GM21390 (cell line): ENCODE data around the gene SH3GL2.

Experiments
- ATAC-seq: cut with Tn5 transposase; IDR thresholded peaks from one replicate; pipeline ENCODE4 v1.9.1; 2021; ENCODE audit not compliant: unreplicated experiment

The SH3GL2 gene

DNA sequence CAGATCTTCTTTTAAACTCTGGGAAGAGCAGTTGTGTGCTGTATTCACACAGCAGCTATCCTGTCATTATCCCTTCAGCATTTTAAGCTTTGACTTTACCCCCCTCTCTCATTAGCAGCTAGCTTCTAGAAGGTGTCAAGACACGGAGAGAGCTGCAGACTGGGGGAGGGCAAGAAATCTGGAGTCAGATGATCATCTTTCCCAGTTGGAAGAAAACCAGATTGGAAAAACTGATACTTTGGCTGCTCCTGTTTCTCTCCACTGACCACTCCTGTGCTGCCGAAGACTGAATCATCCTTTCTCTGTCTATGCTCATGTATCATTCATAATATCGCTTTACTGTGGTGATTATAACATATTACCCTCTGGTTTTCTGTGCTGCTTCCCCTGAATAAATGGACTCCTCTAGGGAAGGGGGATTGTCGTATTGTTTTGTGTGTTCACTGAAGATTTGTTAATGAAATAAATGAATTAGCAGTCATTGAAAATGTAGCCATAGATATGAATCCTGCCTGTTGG is 75.1 kb downstream of the SH3GL2 start:
- no peak for ATAC-seq

DNA sequence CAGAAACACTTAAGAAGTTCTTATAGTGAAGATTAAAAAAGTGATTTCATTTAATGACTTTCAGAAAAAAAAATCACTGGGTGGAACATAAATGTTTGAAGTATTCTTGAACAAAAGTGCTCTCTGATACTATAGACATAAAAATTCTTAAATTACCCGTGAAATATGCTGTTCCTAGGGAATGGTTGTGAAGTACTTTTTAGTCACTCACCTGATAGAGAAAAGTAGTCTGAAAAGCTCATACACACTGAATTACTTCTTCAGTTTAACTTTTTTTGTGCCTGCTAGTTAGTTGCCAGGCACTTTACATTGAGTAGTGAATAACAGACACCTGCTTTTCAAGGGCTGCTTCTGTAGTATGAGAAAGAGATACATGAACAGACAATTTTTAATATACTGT is 78.0 kb downstream of the SH3GL2 start:
- no peak for ATAC-seq

DNA sequence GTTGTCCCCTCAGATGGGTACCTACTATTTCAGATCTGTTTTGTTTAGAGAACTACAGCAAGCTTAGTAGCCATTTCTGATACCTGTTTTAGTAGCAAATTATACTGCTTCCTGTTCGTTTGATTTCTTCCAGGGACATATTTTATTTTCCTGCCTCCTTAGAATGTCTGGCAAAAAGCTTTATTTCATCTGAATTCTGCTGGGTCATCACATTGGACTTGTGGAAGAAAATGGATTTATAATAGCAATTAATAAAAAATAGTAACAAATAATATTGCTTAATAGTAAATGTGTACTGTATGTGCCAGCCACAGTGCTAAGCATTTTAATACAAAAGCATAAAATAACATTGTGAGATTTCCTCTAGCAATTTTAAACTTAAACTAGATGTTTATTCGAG is 79.4 kb downstream of the SH3GL2 start:
- no peak for ATAC-seq

DNA sequence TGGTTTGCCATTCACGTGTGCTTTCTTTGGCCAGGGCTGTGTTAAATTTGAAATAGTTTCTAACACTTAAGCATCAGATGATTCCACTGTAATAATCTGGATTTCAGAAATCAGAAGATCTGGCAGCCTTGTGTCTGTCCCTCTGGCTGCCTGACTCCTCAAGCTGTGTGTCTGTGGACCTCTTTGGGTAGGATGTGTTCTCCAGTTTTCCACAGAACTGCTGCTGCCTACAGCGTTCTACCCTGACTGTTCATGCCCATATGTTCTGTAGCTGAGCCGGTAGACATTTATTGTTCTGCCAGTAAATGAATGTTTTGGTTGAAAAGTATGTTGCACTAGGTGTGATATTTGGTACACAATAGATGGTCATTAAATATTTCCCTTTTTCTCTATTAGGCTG is 81.3 kb downstream of the SH3GL2 start:
- ATAC-seq = no peak

DNA sequence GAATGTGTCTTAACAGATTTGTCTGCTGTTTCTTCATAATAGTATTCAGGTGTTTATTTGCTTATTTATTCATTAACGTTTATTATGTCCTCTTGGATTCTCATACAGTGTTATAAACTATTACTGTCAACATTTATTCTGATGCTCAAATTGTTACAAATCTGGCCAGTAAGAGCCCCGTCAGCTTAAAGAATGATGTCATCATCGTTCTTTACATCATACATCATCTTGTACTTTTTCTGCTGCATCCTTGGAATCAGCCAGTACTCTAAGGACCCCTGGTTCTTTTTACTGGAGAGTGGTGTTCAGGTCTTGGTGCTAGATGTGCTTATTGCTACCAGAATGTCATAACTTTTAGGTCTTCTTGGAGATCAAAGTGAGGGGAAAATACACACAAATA is 86.6 kb downstream of the SH3GL2 start:
- no peak for ATAC-seq

DNA sequence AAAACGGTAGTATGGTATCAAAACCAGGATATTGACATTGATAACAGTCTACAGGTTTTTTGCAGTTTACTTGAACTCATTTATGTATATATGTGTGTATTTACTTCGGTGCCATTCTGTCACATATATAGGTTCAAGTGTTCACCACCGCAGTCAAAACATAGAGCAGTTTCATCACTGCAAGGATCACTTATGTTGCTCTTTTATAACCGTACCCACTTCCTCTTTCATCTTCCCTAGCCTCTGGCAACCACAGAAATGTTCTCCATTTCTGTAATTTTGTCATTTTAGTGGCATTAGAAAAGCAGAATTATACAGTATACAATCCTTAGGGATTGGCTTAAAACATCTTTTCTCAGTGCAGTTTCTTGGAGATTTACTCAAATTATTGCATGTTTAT is 90.3 kb downstream of the SH3GL2 start:
- no peak for ATAC-seq

DNA sequence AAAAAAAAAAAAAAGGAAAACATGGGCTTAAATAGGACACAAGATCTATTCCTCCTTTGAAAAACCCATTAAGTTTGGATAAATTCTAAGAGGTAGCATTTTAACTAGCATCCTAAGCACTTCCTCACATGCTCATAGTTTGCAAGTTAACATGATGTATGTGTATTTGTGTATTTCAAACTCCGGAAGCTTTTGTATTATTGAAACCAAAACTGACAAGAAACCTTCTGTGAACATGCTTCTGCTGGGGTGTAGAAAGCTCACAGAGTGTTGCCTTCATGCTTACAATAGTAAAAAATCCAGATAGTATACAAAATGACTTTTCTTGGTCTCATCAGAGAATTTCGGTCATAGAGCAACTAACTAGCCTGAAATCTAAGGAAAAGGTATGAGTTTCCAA is 103.8 kb downstream of the SH3GL2 start:
- ATAC-seq = no peak

DNA sequence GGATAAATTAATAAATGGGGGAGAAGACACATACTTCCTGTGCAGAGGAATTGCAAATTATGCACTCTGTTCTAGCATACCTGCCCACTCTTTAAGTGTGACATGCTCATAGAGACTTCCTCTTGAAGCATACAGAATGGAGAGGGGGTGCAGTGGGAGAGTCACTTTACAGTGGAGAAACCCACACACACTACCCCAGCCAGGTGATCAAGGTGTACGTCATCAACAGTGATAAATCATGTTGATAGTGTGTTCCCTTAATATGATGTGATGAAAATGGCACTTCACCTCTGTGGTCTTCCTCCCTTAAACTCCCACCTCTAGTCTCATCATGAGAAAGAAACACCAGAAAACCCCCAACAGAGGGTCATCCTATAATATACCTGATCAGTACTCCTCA is 110.0 kb downstream of the SH3GL2 start:
- ATAC-seq = no peak

DNA sequence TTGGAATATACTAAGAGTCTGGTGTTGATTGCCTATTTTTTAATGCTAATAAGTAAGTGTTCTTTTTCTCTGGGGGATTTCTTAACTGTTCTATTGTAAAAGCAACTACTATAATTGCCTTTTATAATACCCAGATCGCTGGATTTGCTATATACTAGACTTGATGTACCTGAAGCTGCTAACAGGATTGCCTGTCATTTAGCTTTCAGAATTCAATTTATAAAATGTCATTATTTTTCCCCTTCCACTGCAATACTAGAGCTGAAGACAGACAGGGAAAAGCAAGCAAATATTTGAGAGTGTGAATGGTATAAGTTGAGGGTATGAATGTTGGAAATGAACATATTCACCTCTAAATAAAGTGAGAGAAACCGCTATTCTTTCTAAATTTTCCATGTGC is 115.5 kb downstream of the SH3GL2 start:
- ATAC-seq = no peak

DNA sequence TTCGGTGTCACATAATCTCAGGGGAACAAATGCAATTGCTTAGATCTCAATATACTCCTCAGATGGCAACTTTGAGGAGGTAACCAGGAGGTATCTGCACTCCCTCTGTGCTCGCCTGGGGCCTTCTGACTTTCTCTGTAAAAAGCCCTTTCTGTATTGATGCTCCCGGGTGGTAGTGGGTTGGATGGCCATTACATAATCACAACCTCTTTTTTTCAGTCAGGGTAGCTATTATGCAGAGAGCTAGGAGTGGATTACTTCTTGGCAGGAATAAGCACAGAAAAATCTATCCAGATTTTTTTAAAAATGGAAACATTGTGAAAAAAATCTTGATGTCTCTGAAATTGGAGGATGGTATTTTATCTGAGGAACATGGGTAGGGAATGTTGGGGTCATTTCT is 116.6 kb downstream of the SH3GL2 start:
- ATAC-seq = no peak

DNA sequence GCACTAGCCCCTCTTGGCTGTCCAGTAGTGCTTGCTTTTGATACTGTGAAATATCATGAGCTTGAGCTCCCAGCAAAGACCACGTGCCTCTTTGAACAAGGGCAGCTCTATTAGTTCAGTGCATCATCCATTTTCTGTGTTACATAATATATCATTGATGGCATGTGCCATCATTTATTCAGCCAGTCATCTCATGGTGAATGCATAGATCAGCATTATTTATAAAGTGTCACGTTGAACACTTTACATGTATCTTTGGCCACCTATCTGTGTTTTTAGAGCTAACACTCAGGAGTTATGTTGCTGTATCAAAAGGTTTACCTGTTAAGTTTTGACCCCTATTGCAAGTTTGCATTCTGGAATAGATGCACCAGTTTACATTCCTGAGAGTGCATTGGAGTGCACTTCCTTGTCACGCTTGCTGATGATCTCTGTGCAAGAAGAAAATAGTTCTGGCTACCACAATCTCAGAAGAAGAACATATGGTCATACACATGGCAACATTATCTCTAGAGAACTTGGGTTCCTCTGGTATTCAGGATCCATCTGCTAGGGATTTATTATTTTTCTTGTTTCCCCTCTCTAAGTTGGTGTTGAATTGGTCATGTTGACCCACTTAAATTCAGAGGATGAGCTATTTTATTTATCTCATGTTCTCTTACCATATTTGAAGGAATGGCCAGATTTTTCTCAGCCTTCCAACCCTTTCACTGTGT is 120.9 kb downstream of the SH3GL2 start:
- no peak for ATAC-seq

DNA sequence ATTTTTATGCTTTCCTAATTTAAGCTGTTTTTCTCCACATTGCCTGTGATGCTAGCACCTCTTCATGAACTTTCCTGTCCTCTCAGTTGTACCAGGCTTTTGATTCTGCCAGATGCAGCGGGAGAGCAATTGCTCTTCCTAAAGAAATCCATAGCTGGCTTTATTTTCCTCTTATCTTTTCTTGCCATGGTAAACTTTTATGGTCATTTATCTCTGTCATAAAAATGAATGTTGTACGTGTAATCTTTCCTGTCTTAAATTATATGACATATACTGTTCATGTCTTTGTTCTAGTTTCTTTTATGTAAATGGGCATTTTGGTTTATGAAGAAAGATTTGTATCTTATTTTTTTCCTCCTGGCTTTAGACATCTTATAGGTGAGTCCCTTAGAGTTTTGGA is 127.5 kb downstream of the SH3GL2 start:
- ATAC-seq = no peak

DNA sequence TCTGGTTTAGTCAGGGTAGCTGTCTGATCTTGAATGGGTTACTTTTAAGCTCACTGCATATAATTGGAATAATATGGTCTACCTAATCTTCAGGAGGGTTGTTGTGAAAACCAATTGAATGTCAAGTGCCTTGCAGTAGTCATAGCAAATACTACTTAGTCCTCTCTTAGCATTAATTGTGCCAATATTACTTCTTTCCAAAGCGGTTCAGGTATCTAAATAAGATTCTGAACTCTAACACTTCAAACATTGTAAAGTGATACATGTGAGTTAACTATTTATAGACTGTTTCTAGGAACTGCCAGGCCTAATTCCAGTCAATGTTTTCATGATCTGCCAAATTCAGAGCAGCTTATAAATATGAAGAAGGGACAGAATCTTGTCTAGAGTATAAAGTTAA is 140.2 kb downstream of the SH3GL2 start:
- no peak for ATAC-seq

DNA sequence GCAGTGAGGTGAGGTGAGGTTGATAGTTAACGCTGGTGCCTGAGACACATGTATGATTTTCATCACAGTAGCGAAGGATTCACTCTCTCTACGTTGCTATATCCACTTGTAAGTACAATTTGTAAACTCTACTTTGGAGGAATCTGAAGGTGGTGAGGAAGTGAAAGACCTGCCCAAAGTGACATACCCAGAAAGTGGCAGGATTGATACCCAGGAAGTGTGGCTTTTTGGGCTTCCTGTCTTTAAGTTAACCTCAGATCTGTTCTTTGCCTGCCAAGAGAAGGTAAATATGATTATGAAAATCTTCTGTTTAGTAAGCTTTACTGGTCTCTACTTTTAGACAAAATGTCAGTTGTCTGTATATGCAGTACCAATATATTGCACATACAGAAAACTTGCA is 143.1 kb downstream of the SH3GL2 start:
- no peak for ATAC-seq

DNA sequence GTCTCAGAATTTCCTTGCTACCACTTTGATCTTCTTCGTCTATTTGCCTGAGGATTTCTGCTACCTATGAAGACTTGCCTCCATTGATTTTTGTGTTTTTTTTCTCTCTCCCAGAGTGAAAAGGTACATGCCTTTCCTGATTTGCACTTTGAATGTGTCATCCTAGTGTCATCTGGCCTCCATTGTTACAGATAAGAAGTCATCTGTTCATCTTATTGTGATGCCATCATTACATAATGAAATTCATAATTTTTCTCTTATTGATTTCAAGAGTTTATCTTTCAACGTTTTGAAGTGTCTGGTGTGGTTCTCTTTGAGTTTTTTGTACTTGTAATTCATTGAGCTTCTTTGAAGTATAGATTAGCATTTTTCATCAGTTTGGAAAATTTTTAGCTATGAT is 144.8 kb downstream of the SH3GL2 start:
- no peak for ATAC-seq

DNA sequence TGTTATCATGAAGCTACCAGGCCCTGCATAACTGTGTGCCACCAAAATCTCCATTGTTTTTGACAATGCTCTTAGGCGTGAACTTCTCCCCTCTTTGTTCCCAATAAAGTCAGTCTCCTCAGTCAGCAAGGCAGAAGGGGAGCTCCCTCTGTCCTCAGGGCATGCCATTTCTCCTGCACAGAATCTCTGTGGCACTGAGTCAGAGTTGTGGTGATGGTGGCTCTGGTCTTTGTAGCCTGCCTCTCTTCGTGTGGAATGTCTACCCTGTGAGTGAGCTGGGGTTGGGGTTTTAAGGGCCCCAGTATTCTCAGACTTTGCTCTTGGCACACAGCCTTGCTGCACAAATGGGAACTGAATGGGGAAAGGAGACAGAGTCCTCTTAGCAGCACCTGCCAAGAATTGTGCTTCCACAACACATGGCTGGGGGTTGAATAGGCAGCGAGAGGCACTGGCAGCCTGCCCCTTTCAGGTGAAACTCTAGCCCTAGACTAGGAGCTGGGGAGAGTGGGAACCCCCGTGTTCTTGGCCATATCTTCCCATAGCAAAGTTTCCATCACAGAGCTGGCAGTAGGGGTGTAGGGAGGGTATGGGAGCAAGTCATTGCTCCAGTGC is 146.6 kb downstream of the SH3GL2 start:
- ATAC-seq = no peak

DNA sequence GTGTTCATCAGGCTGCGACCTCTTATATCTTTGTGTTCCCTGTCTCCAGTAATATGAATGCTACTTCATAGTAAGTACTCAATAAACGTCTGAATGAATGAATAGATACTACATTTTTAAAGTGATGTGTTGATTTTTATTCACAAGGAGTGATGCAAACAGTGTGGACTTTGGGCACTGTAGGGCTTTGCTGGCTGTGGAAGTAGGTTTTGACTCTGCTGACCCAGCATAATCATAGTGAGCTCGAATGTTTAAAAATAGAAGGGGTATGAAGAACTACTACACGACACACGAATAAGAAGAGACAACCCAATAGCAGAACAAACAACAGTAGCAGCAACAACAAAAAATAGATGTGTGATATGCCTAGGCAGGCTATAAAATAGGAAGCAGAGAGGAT is 147.4 kb downstream of the SH3GL2 start:
- ATAC-seq = no peak

DNA sequence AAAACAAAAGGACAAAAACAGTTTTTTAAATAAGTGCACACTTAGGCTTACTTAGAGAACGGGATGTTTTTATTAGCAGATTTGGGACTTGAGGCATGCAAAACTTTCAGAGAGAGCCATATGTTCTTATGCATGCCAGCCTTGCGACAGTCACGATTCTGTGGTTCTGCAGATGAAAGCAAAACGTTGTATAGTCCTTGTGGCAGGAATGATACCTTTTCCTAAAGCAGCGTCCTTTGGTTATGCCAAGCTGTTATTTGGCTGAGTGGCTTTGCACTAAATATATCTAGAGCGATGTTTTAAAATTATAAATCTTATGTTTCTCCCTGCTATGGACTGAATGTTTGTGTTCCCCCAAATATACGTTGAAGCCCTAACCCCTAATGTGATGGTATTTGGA is 152.0 kb downstream of the SH3GL2 start:
- ATAC-seq = no peak

DNA sequence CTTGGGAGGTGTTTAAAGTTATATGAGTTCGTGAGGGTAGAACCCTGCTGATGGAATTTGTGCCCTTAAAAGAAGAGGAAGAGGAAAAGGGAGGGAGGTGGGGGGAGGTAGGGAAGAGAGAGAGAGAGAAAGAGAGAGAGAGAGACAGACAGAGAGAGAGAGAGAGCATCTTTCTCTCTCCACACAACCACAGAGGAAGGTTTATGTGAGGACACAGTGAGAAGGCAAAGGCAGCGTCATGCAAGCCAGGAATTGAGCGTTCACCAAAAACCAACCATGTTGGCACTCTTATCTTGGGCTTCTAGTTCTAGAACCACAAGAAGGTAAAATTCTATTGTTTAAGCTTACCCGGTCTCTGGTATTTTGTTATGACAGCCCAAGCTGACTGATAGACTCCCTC is 152.4 kb downstream of the SH3GL2 start:
- ATAC-seq = no peak

DNA sequence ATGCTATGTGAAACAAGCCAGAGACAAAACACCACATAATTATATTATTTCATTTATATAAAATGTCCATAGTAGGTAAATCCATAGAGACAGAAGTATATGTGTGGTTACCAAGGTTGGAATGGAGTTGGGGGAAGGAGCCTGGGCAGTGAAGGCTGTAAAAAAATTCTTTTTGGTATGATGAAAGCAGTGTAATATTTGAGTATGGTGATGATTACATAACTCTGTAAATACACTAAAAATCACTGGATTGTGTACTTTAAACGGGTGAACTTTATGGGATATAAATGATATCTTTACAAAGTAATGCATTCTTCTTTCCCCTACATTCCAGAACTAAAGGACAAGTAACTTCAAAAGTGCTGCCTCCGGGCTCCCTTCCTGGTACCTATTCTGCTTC is 155.8 kb downstream of the SH3GL2 start:
- no peak for ATAC-seq

DNA sequence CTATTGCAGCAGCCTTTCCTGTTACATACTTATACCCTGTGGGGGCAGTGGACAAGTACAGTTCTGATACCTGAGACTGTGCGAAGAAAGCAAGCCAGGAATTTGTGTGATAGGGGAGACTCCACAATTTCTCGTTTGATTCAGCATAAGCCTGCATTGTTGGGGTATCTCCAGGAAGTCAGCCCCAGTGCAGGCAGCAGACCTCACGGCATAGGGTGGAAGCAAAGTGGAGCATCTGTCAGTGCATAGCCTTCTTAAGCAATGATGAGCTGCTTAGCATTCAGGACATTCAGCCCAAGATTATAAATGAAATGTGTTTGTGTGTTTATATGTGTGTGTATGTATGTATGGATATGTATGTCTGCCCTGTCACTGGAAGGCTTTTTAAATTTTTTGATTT is 157.0 kb downstream of the SH3GL2 start:
- no peak for ATAC-seq

DNA sequence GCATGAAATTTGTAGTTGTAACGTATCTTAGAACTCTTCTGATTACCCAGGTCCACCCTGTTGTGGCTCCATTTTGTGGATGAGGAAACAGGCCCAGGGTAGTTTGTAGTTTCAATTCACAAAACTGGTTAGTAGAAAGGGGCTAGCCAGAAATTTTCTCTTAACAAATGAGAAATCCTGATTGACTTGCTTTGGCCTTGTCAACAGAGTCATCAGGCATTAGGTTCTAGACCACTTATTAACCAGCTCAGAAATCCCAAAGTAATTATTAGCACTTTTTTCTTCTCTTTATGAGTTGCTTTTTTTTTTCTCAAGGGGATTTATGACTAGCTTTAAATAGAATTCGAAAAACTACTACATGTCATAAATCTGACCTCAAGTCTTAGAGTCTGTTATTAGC is 160.2 kb downstream of the SH3GL2 start:
- ATAC-seq = no peak

DNA sequence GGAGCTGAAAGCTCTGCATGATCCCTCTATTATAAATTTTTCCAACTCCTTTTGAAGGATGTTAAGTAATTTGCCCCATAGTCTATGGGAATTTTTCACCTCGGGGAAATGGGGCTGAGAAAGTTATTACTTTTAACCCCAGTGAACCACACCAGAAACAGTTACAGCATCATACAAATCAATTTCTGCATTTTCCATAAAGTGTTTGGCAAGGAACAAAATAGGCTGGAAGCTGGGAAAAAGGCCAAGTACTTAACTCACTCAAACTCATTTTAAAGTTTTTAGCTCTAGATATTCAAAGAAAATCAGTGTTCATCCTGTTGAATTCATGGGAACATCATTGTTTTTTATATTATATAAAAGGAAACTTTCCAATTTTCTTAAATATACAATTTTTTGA is 160.9 kb downstream of the SH3GL2 start:
- ATAC-seq = no peak
